ENCODE measurements around the gene UFD1. TPM values are rescaled to one million over a fixed set of nuclear protein-coding genes. Genes with fewer than 3 reads are reported as not detected.

UFD1 gene
- total RNA-seq, 1 donor from 2014 or later = 54.4 TPM

GRCh38 chr22:19464546-19464945 is 14.4 kb downstream of the UFD1 start:
- H3K9me3 Mint-ChIP-seq = no peaks in the 10 kb centered on the region
- peaks cover 72% of the 10 kb centered on the region for H3K36me3 Mint-ChIP-seq (ENCODE audit: low read depth)
- CTCF ChIA-PET = no interaction called here
- H3K27me3 Mint-ChIP-seq = no peaks in the 10 kb centered on the region
- H3K4me1 Mint-ChIP-seq = no peaks in the 10 kb centered on the region
- no peak overlapping the region for H3K4me3 Mint-ChIP-seq
- ATAC-seq (ENCODE audit: low read depth) (no peak), DNase-seq (no peak)
- intact Hi-C loops (cut with micrococcal nuclease) = no loop called here
- H3K27ac Mint-ChIP-seq = no peak overlapping the region
- TF ChIP-seq, protein P1, sequence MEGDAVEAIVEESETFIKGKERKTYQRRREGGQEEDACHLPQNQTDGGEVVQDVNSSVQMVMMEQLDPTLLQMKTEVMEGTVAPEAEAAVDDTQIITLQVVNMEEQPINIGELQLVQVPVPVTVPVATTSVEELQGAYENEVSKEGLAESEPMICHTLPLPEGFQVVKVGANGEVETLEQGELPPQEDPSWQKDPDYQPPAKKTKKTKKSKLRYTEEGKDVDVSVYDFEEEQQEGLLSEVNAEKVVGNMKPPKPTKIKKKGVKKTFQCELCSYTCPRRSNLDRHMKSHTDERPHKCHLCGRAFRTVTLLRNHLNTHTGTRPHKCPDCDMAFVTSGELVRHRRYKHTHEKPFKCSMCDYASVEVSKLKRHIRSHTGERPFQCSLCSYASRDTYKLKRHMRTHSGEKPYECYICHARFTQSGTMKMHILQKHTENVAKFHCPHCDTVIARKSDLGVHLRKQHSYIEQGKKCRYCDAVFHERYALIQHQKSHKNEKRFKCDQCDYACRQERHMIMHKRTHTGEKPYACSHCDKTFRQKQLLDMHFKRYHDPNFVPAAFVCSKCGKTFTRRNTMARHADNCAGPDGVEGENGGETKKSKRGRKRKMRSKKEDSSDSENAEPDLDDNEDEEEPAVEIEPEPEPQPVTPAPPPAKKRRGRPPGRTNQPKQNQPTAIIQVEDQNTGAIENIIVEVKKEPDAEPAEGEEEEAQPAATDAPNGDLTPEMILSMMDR (IDR thresholded peaks at IDR 0.05) = no peak
- POLR2A ChIA-PET = no interaction called here

- Mint-ChIP-seq H3K4me1 (no peaks in the 10 kb centered on the region), H3K9me3 (no peaks in the 10 kb centered on the region), H3K4me3 (no peak overlapping the region), H3K27me3 (no peaks in the 10 kb centered on the region), H3K27ac (no peak overlapping the region), H3K36me3 (ENCODE audit: low read depth) (peaks cover 64% of the 10 kb centered on the region)
- CTCF ChIA-PET = no interaction called here
- ATAC-seq (ENCODE audit: low read depth) (no peak), DNase-seq (no peak)
- TF ChIP-seq, protein P1 (IDR thresholded peaks at IDR 0.05) = no peak
- POLR2A ChIA-PET = interaction anchor here (1.2 kb wide), 1 partner anchor 32 kb away, joined by 4 read pairs; the partner anchor contains the start of gene MRPL40
- intact Hi-C loops (cut with micrococcal nuclease) = no loop called here
Measured at GRCh38 chr22:19463491-19464469, 15.2 kb downstream of the UFD1 start.

GRCh38 chr22:19463008-19463407 is 16.0 kb downstream of the UFD1 start:
- intact Hi-C loops (cut with micrococcal nuclease) = no loop called here
- TF ChIP-seq, protein P1 (IDR thresholded peaks at IDR 0.05) = no peak
- H3K27ac Mint-ChIP-seq = no peak overlapping the region
- no peak for DNase-seq
- H3K4me3 Mint-ChIP-seq = no peak overlapping the region
- H3K9me3 Mint-ChIP-seq = no peaks in the 10 kb centered on the region
- ChIA-PET CTCF (no interaction called here), POLR2A (interaction anchor here (0.9 to 1.2 kb wide), 2 partner anchors 12 to 31 kb away, joined by 3 to 4 read pairs; partner anchors contain the start of gene MRPL40)
- no peaks in the 10 kb centered on the region for H3K27me3 Mint-ChIP-seq
- no peak for ATAC-seq (ENCODE audit: low read depth)
- no peaks in the 10 kb centered on the region for H3K4me1 Mint-ChIP-seq
- H3K36me3 Mint-ChIP-seq (ENCODE audit: low read depth) = peaks cover 61% of the 10 kb centered on the region

- ATAC-seq (ENCODE audit: low read depth) (no peak), DNase-seq (no peak)
- Mint-ChIP-seq H3K9me3 (no peaks in the 10 kb centered on the region), H3K4me1 (no peaks in the 10 kb centered on the region), H3K27ac (no peak overlapping the region), H3K4me3 (no peak overlapping the region), H3K36me3 (ENCODE audit: low read depth) (peaks cover 62% of the 10 kb centered on the region), H3K27me3 (no peaks in the 10 kb centered on the region)
- ChIA-PET CTCF (no interaction called here), POLR2A (no interaction called here)
- TF ChIP-seq, protein P1 (IDR thresholded peaks at IDR 0.05) = no peak
- intact Hi-C loops (cut with micrococcal nuclease) = no loop called here
Measured at GRCh38 chr22:19461506-19461905, 17.5 kb downstream of the UFD1 start.

DNA sequence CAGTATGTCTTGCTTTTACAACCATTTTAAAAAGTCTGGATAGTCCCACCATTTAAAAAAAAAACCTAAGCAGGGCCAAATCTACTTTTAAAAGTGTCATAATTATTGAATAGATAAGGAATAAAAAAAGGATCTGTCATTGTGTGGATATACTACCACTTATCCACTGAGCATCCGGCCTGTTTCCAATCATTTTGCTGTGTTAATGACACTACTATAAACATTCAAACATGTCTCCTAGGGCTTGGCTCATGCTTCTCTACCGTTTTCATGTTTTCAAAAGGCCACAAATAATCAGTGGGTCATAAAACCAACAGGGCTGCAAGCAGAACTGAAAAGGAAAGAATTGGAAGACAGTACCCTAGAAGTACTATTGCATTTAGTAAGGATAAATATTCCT is 19.0 kb downstream of the UFD1 start:
- no peak for ATAC-seq (ENCODE audit: low read depth)
- intact Hi-C loops (cut with micrococcal nuclease) = no loop called here
- H3K9me3 Mint-ChIP-seq = no peaks in the 10 kb centered on the region
- POLR2A ChIA-PET = no interaction called here
- TF ChIP-seq, protein P1 (IDR thresholded peaks at IDR 0.05) = no peak
- H3K4me3 Mint-ChIP-seq = no peak overlapping the region
- H3K4me1 Mint-ChIP-seq = no peaks in the 10 kb centered on the region
- CTCF ChIA-PET = no interaction called here
- H3K27ac Mint-ChIP-seq = no peak overlapping the region
- peaks cover 65% of the 10 kb centered on the region for H3K36me3 Mint-ChIP-seq (ENCODE audit: low read depth)
- no peaks in the 10 kb centered on the region for H3K27me3 Mint-ChIP-seq
- DNase-seq = no peak
